ENCODE results near the gene RPTOR. TPM values are rescaled to one million over a fixed set of nuclear protein-coding genes. Genes with fewer than 3 reads are reported as not detected.

Gene RPTOR
- total RNA-seq, 1 experiment from 2014 or later, result 46.2 TPM

DNA sequence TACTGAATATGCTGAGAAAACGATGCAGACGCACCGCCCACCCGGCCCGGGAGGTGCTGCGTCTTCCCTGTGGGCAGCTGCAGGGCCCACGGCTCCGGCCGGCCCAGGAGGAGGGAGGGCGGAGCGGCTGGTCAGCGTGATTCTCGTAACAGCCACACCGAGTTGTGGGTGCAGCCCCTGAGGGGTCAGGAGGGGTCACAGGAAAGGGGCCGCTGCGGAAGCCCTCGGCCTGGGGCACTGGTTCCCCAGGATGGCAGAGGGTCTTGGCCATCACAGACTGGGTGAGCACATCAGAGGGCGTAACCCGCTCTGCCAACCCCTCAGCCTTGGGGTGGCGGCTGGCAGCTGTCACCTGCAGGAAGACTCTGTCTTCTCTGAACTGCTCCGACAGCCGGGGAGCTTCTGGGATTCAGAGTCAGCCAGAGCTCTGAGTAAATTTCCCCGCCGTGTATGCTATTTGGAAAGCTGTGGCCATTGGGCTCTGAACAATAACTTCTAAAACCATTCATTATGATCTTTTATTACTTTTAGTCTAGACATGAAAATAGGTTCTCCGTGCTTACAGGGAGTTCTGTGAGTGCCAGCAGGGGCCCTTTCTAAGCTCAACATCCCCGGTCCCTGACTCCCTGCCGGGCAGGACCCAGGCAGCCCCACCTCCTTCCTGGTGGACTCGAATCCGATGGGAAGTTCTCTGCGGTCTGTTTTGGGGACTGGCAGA is 359.6 kb downstream of the RPTOR start:
- H3K36me3 ChIP-seq (ENCODE audit: low read depth, low read length), result peaks cover 7% of the 10 kb centered on the region
- no peak overlapping the region for H2AFZ ChIP-seq (ENCODE audit: low read length)
- no peak overlapping the region for H3K27ac ChIP-seq (ENCODE audit: low read length)
- H4K20me1 ChIP-seq (ENCODE audit: low read length), result no peaks in the 10 kb centered on the region
- no peak overlapping the region for H3K4me3 ChIP-seq (ENCODE audit: low read length)
- ATAC-seq, result no peak
- H3K9me2 ChIP-seq (replicated peaks; ENCODE audit: low read length), result no peaks in the 10 kb centered on the region
- no peaks in the 10 kb centered on the region for H3K79me2 ChIP-seq (ENCODE audit: low read length)
- no peak for TF ChIP-seq EZH2phosphoT487 (IDR thresholded peaks at IDR 0.05; ENCODE audit: borderline replicate concordance, low read length)
- TF ChIP-seq, protein P1, sequence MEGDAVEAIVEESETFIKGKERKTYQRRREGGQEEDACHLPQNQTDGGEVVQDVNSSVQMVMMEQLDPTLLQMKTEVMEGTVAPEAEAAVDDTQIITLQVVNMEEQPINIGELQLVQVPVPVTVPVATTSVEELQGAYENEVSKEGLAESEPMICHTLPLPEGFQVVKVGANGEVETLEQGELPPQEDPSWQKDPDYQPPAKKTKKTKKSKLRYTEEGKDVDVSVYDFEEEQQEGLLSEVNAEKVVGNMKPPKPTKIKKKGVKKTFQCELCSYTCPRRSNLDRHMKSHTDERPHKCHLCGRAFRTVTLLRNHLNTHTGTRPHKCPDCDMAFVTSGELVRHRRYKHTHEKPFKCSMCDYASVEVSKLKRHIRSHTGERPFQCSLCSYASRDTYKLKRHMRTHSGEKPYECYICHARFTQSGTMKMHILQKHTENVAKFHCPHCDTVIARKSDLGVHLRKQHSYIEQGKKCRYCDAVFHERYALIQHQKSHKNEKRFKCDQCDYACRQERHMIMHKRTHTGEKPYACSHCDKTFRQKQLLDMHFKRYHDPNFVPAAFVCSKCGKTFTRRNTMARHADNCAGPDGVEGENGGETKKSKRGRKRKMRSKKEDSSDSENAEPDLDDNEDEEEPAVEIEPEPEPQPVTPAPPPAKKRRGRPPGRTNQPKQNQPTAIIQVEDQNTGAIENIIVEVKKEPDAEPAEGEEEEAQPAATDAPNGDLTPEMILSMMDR (conservative IDR thresholded peaks at IDR 0.05; ENCODE audit: low read depth, low read length), result no peak
- intact Hi-C loops (cut with micrococcal nuclease), result no loop called here
- no peaks in the 10 kb centered on the region for H3F3A ChIP-seq (ENCODE audit: low read length, unreplicated experiment)
- H3K4me2 ChIP-seq (ENCODE audit: low read length), result no peak overlapping the region
- no peaks in the 10 kb centered on the region for H3K4me1 ChIP-seq (ENCODE audit: insufficient read depth, low read length)
- DNase-seq, result no peak
- CTCF ChIA-PET, result no interaction called here
- BruUV-seq (replicated peaks), result no TSS peak
- no peaks in the 10 kb centered on the region for H3K27me3 ChIP-seq (ENCODE audit: low read length)
- no peaks in the 10 kb centered on the region for H3K9me3 ChIP-seq (ENCODE audit: low read length)
- POLR2A ChIA-PET (ENCODE audit: unreplicated experiment), result no interaction called here
- H3K9ac ChIP-seq (ENCODE audit: low read length), result no peak overlapping the region

- no peak overlapping the region for H3K27ac ChIP-seq (ENCODE audit: low read length)
- ATAC-seq (no peak), DNase-seq (no peak)
- intact Hi-C loops (cut with micrococcal nuclease), result no loop called here
- H3K9me3 ChIP-seq (ENCODE audit: low read length), result no peaks in the 10 kb centered on the region
- no peaks in the 10 kb centered on the region for H3K79me2 ChIP-seq (ENCODE audit: low read length)
- H3K4me3 ChIP-seq (ENCODE audit: low read length), result no peak overlapping the region
- CTCF ChIA-PET, result no interaction called here
- no peaks in the 10 kb centered on the region for H4K20me1 ChIP-seq (ENCODE audit: low read length)
- POLR2A ChIA-PET (ENCODE audit: unreplicated experiment), result no interaction called here
- H3F3A ChIP-seq (ENCODE audit: low read length, unreplicated experiment), result no peaks in the 10 kb centered on the region
- no TSS peak for BruUV-seq (replicated peaks)
- TF ChIP-seq, protein P1 (conservative IDR thresholded peaks at IDR 0.05; ENCODE audit: low read depth, low read length), result no peak
- no peak for TF ChIP-seq EZH2 (IDR thresholded peaks at IDR 0.05; ENCODE audit: low read length, unreplicated experiment)
- no peaks in the 10 kb centered on the region for H3K27me3 ChIP-seq (ENCODE audit: low read length)
- no peak overlapping the region for H3K9ac ChIP-seq (ENCODE audit: low read length)
- peaks cover 5% of the 10 kb centered on the region; the same call in 1 of the 2 replicates for H3K36me3 ChIP-seq (ENCODE audit: low read depth, low read length)
- no peaks in the 10 kb centered on the region for H3K4me1 ChIP-seq (ENCODE audit: insufficient read depth, low read length)
- H3K4me2 ChIP-seq (ENCODE audit: low read length), result no peak overlapping the region
- no peak overlapping the region for H2AFZ ChIP-seq (ENCODE audit: low read length)
- H3K9me2 ChIP-seq (replicated peaks; ENCODE audit: low read length), result no peaks in the 10 kb centered on the region
Measured at GRCh38 chr17:80905586-80906230, 361.1 kb downstream of the RPTOR start.
